ENCODE data around the gene PARD3B.
"Not testable (repeated sequence)": the region's sequence is repeated elsewhere in the genome, so short reads cannot be mapped to it uniquely, and the experiment has no call there.

PARD3B gene

GRCh38 chr2:205451901-205452512, 906.7 kb downstream of the PARD3B start:
- no peak for DNase-seq

GRCh38 chr2:205453202-205453601, 907.9 kb downstream of the PARD3B start:
- DNase-seq = no peak

- DNase-seq = no peak
Measured at GRCh38 chr2:205456682-205457081, 911.4 kb downstream of the PARD3B start.

- no peak for DNase-seq
Measured at GRCh38 chr2:205460217-205460616, 914.9 kb downstream of the PARD3B start.

DNA sequence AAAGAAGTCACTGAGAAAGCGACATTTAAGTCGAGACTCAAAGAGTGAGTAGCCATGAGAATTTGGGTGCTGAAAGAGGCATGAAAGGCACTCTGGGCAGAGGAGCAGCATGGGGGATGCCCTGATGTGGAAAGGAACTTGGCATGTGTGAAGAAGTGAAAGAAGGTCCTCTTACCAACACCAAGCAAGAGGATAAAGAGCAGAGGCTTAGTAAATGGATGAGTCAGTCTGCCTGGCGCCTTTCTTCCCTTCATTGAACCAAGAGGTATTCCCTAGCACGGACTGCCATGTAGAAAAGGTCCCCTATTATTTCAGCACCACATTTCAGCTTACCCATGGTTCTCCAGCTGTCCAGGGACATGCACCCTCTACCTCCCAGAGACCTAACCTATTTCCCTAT, 915.9 kb downstream of the PARD3B start:
- no peak for DNase-seq

DNA sequence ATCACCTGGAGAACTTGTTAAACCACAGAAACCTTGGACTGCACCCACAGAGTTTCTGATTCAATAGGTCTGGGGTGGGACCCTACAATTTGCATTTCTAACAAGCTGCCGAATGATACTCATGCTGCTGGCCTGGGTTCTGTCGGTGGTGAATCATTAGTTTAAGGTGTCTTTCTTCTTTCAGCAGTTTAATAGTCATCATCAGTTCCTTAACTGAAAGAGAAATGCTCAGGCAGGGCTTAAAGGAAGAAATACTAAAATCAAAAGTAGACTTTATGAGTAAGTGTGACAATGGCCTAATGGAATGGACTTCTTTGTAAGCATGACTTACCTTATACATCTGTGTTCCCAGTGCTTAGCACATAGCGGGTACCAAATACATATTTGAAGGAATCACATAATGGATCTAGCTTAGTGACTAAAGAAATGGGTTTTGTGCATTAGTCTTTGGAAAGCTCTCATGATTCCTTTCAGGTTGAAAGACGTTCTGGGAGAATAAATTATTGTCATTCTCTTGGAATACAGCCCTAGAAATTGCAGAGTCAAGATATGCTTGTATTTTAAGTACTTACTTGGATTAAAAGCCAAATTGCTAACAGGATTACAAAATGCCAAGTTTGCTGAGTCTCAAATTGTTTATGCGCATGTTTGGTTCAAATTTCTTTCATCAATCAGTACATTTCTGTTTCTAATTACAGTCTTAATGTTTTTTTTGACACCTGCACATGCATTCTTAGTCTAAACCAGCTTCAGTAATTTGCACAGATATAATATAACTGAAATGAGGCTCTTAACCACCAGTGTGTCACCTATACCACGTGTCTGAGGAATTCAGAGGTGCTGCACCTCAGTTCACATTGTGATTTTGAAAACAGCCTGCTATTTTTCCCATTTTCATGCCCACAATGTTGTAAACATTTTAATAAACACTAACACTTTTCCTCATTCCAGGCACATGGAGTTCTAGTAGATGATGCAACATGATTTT, 916.7 kb downstream of the PARD3B start:
- no peak for DNase-seq

DNA sequence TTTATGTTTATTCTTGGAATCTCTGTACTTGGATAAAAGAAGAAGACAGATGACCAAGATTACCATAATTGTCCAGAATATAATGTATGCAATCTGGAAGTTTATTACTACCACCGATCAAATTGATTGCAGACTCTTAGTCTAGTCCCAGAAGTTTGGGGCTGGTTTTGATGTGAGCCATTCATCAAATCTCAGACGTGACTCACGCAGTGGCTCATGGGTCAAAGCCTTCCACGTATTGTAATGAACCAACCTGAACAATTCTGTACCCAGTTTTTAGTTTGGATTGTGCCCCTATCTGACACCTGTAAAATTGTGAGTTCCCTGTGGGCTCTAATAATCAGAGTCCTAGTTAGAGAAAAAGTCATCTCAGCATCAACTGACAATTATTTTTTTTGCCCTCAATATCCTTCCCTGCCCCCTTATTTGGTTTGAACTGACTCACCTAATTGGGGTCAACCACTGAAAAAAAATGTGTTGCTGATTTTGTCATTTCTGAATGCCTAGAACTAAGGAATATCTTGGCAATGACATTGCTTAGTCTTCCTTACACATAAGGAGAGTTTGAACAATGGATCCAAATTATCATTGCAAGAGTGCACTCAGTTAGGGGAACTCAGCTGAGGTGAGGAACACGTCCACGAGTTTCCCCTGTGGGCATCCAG, 917.5 kb downstream of the PARD3B start:
- no peak for DNase-seq

- DNase-seq = no peak
Measured at GRCh38 chr2:205463466-205464025, 918.3 kb downstream of the PARD3B start.

DNA sequence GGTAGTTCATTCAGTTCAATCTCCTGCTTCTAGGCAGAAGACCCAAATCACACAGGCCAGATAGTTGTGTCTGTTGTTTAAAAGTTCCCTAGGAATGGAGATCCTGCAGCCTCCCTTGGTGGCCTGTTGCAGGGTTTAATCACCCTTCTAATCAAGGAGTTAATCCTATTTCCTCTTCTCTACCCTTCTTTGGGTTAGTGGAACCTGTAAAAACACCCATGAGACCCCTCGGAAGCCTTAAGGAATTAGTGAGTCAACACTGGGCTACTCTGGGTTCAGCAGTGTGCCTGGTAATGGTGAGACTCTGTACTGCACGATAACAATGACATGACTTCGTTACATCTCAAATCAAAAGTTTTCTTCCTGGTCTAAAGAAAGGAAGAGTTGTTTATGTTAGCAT, 919.4 kb downstream of the PARD3B start:
- no peak for DNase-seq

DNA sequence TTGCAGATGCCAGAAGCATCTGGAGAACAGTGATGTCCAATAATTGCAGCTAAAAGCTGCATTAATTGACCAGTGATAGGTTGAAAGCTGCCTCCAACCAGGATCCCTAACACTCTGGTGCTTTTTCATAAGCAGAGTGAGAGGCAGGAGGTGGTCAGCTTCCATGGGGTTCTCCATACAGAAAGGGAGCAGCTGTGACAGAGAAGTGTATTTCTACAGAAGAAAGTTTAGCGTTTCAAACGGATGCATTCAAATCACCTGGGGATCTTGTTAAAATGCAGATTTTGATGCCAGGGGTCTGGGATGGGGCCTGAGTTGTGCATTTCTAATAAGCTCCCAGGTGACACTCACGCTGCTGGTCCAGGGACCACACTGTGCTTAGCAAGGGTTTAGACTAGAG, 920.5 kb downstream of the PARD3B start:
- no peak for DNase-seq

DNA sequence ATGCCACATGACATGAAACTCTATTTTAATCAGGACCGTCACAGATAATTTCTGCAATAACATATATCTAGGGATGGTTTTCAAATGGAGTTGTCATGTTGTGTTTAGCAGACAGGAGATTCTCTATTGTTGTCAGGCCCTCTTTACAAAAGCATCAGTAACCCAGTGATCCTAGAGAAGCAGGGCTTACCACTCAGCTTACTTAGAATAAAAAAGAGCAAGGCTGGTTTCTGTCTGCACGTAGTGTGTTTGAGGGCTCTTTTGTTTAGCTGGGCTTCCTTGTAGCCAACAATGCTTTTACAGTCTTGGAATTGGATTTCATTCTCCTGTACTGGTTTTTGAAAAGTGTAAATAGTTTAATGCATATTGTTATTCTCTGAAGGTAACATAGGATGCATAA, 926.5 kb downstream of the PARD3B start:
- no peak for DNase-seq

GRCh38 chr2:205473791-205474190, 928.5 kb downstream of the PARD3B start:
- no peak for DNase-seq

- no peak for DNase-seq
Measured at GRCh38 chr2:205474741-205475415, 929.6 kb downstream of the PARD3B start.

- no peak for DNase-seq
Measured at GRCh38 chr2:205475416-205475768, 930.1 kb downstream of the PARD3B start.

- no peak for DNase-seq
Measured at GRCh38 chr2:205477016-205477705, 931.9 kb downstream of the PARD3B start.

DNA sequence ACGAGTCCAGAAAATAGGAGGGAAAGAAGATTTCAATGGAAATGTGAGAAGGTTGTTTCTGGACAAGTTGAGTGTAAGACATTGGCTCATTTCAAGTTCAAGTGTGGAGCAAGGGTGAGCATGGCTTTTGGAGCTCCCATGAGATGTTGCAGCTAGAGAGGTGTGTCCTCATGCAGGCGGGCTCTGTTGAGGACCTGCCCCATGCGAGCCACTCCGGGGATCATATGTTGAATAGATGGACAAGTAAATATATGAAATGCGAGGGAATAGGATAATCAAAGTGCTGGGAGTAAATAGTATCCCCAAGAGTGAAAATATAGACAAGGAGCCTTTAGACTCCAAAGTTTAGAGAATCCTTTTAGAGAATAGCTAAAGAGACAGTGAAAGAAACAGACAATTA, 936.6 kb downstream of the PARD3B start:
- no peak for DNase-seq

- no peak for DNase-seq
Measured at GRCh38 chr2:205482399-205483081, 937.3 kb downstream of the PARD3B start.

DNA sequence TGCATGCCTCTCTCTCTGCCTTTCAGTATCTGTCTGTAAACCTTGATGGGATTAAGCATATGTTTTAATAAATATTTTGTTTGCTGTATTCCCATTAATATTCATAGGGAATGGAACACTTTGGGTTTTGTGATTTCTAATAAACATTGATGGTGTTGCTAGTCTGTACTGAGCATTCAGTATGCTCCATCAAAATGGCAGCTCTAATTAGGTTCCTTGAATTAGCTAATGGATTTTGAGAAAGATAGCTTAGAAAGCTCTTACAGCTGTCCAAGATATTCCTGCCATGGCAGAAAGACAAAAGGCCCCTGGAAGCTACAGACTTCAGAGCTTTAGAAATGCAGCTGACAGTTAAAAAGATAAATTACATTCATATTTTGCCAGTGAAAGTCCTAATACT, 937.8 kb downstream of the PARD3B start:
- DNase-seq = no peak

DNA sequence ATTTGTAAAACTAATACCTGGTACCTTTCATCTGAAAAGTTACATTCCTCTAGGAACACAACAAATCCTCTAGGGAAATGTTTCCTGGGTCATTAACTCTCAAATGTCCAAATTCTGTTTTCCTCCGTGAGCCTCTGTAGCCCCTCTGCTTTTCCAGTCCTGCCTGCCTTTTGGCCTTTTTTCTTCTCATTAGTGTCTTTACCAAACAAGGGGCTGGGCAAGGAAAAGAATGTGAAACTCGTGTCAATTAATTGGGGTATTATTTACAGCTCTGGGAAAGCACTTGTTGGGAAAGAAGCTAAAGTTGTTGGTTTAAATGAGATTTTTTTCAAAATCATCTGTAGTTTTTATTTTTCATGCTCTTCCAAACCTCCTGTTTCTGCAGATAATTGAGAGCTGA, 938.9 kb downstream of the PARD3B start:
- DNase-seq = no peak

DNA sequence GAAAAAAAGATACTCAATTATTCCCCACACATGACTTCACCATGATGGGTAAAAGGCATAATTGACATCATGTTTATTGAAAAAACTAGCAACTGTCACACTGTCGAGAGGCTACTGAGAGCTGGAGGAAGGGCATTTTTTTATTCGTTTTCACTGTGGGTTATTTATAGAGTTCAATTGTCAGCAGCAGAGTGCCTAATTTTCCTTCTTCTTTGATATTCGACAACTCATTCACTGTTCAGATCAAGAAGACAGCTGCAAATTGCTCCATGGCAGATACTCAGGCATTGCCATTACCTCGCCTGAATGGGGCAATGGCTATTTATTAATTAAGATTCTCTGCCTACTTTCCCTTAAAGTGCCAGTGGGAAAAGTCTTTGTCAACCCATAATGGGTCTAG, 939.5 kb downstream of the PARD3B start:
- DNase-seq = no peak

- DNase-seq = not testable (repeated sequence)
Measured at GRCh38 chr2:205493528-205493927, 948.3 kb downstream of the PARD3B start.

All from KG1 (cell line).